HG03565 (cell line): ENCODE data around the gene PIK3R5.
"Not testable (repeated sequence)": the region's sequence is repeated elsewhere in the genome, so short reads cannot be mapped to it uniquely, and the experiment has no call there.

Experiments
- ATAC-seq: cut with Tn5 transposase; IDR thresholded peaks from one replicate; pipeline ENCODE4 v1.9.1; 2021; ENCODE audit warnings: mild to moderate bottlenecking, moderate library complexity; ENCODE audit not compliant: unreplicated experiment

The PIK3R5 gene

GRCh38 chr17:8861495-8862181 is 103.9 kb downstream of the PIK3R5 start:
- no peak for ATAC-seq

- ATAC-seq: no peak
These were observed 105.6 kb downstream of the PIK3R5 start for GRCh38 chr17:8859804-8860430.

GRCh38 chr17:8859027-8859803 is 106.3 kb downstream of the PIK3R5 start:
- no peak for ATAC-seq

- ATAC-seq: no peak
These were observed 107.6 kb downstream of the PIK3R5 start for GRCh38 chr17:8857919-8858318.

GRCh38 chr17:8856869-8857575 is 108.5 kb downstream of the PIK3R5 start:
- no peak for ATAC-seq

- not testable (repeated sequence) for ATAC-seq
These were observed 109.3 kb downstream of the PIK3R5 start for GRCh38 chr17:8856205-8856603.

- no peak for ATAC-seq
These were observed 109.9 kb downstream of the PIK3R5 start for GRCh38 chr17:8855477-8856204.

GRCh38 chr17:8851600-8851999 is 113.9 kb downstream of the PIK3R5 start:
- no peak for ATAC-seq

GRCh38 chr17:8849311-8850041 is 116.0 kb downstream of the PIK3R5 start:
- ATAC-seq: no peak

- ATAC-seq: no peak
These were observed 117.6 kb downstream of the PIK3R5 start for GRCh38 chr17:8847891-8848290.

- ATAC-seq: no peak
These were observed 118.7 kb downstream of the PIK3R5 start for GRCh38 chr17:8846768-8847211.

GRCh38 chr17:8844229-8845218 is 121.0 kb downstream of the PIK3R5 start:
- no peak for ATAC-seq

- ATAC-seq: no peak
These were observed 122.2 kb downstream of the PIK3R5 start for GRCh38 chr17:8843344-8843743.

GRCh38 chr17:8841844-8842243 is 123.7 kb downstream of the PIK3R5 start:
- no peak for ATAC-seq

GRCh38 chr17:8839410-8839935 is 126.0 kb downstream of the PIK3R5 start:
- ATAC-seq: no peak

- no peak for ATAC-seq
These were observed 126.9 kb downstream of the PIK3R5 start for GRCh38 chr17:8838551-8839095.

- no peak for ATAC-seq
These were observed 127.9 kb downstream of the PIK3R5 start for GRCh38 chr17:8837563-8838075.
